Activated CD8-positive, alpha-beta memory T cell treated with anti-CD3 and anti-CD28 coated beads, Interleukin-2, amount 10 ng/mL, durations not matched to agents 7 days and 5 days (primary cell): Measurements from ENCODE around the gene NFIB. TPM values are rescaled to one million over a fixed set of nuclear protein-coding genes. Genes with fewer than 3 reads are reported as not detected.

ENCODE experiments used
- ATAC-seq: fragments of 150-1000 bp; cut with Tn5 transposase; one replicate; pipeline ENCODE4 v1.10.0; 2021; ENCODE audit warnings: moderate library complexity
- CTCF ChIA-PET: fragments of 350-600 bp; sonication (Branson Sonifier 250); formaldehyde crosslinking; loops from one replicate; lab custom pipeline; 2021; ENCODE audit warnings: antibody characterized with exemption; lab: Charles Lee
- DNase-seq: peaks from one replicate; pipeline ENCODE4 v3.0.0-alpha.2; 2020
- H3K27ac Mint-ChIP-seq: one replicate; pipeline ENCODE4 v1.8.0; 2021; ENCODE audit warnings: mild to moderate bottlenecking, mixed read lengths
- H3K27me3 Mint-ChIP-seq: one replicate; pipeline ENCODE4 v1.8.0; 2021; ENCODE audit warnings: mixed read lengths
- H3K36me3 Mint-ChIP-seq: one replicate; pipeline ENCODE4 v1.8.0; 2021; ENCODE audit warnings: mild to moderate bottlenecking, mixed read lengths
- H3K4me1 Mint-ChIP-seq: one replicate; pipeline ENCODE4 v1.8.0; 2021; ENCODE audit warnings: mixed read lengths
- H3K4me3 Mint-ChIP-seq: one replicate; pipeline ENCODE4 v1.8.0; 2021; ENCODE audit warnings: mild to moderate bottlenecking, moderate library complexity, mixed read lengths
- H3K9me3 Mint-ChIP-seq: one replicate; pipeline ENCODE4 v1.8.0; 2022; ENCODE audit warnings: low read depth, mixed read lengths
- total RNA-seq, 2 experiments: library from RNA; stranded (reverse); gene quantifications; one replicate each; pipeline ENCODE4 v1.2.3, GENCODE V29; 2021

The NFIB gene
- total RNA-seq, 2 experiments from 2014 or later, result not detected

- Mint-ChIP-seq H3K27ac (no peak overlapping the region), H3K9me3 (peaks cover 2% of the 10 kb centered on the region), H3K4me3 (no peak overlapping the region), H3K36me3 (no peaks in the 10 kb centered on the region), H3K27me3 (no peaks in the 10 kb centered on the region), H3K4me1 (no peaks in the 10 kb centered on the region)
- DNase-seq, result no peak
- CTCF ChIA-PET, result no interaction called here
- ATAC-seq, result no peak
These were observed 206.0 kb downstream of the NFIB start for GRCh38 chr9:14107977-14108376.

GRCh38 chr9:14107495-14107894 is 206.4 kb downstream of the NFIB start:
- H3K4me3 Mint-ChIP-seq, result no peak overlapping the region
- no peaks in the 10 kb centered on the region for H3K27me3 Mint-ChIP-seq
- no peak overlapping the region for H3K27ac Mint-ChIP-seq
- no peaks in the 10 kb centered on the region for H3K36me3 Mint-ChIP-seq
- no peaks in the 10 kb centered on the region for H3K4me1 Mint-ChIP-seq
- DNase-seq (no peak), ATAC-seq (no peak)
- CTCF ChIA-PET, result no interaction called here
- H3K9me3 Mint-ChIP-seq, result peaks cover 2% of the 10 kb centered on the region

GRCh38 chr9:14106699-14107098 is 207.2 kb downstream of the NFIB start:
- H3K4me1 Mint-ChIP-seq, result no peaks in the 10 kb centered on the region
- no peak for ATAC-seq
- no peak overlapping the region for H3K4me3 Mint-ChIP-seq
- no peaks in the 10 kb centered on the region for H3K36me3 Mint-ChIP-seq
- DNase-seq, result no peak
- H3K9me3 Mint-ChIP-seq, result peaks cover under 1% of the 10 kb centered on the region
- CTCF ChIA-PET, result no interaction called here
- no peaks in the 10 kb centered on the region for H3K27me3 Mint-ChIP-seq
- H3K27ac Mint-ChIP-seq, result no peak overlapping the region

GRCh38 chr9:14104496-14104895 is 209.4 kb downstream of the NFIB start:
- no peak overlapping the region for H3K27ac Mint-ChIP-seq
- H3K4me3 Mint-ChIP-seq, result no peak overlapping the region
- CTCF ChIA-PET, result no interaction called here
- DNase-seq (no peak), ATAC-seq (no peak)
- no peaks in the 10 kb centered on the region for H3K36me3 Mint-ChIP-seq
- no peaks in the 10 kb centered on the region for H3K4me1 Mint-ChIP-seq
- no peaks in the 10 kb centered on the region for H3K9me3 Mint-ChIP-seq
- no peaks in the 10 kb centered on the region for H3K27me3 Mint-ChIP-seq

- Mint-ChIP-seq H3K4me1 (no peaks in the 10 kb centered on the region), H3K27ac (no peak overlapping the region), H3K36me3 (no peaks in the 10 kb centered on the region), H3K4me3 (no peak overlapping the region), H3K9me3 (no peaks in the 10 kb centered on the region), H3K27me3 (no peaks in the 10 kb centered on the region)
- ATAC-seq, result no peak
- CTCF ChIA-PET, result no interaction called here
- DNase-seq, result no peak
These were observed 210.8 kb downstream of the NFIB start for GRCh38 chr9:14103115-14103514.

- Mint-ChIP-seq H3K27ac (no peak overlapping the region), H3K36me3 (no peaks in the 10 kb centered on the region), H3K27me3 (no peaks in the 10 kb centered on the region), H3K4me1 (no peaks in the 10 kb centered on the region), H3K9me3 (no peaks in the 10 kb centered on the region), H3K4me3 (no peak overlapping the region)
- ATAC-seq (no peak), DNase-seq (no peak)
- CTCF ChIA-PET, result no interaction called here
These were observed 214.2 kb downstream of the NFIB start for GRCh38 chr9:14099737-14100136.

- no peaks in the 10 kb centered on the region for H3K27me3 Mint-ChIP-seq
- no peak overlapping the region for H3K4me3 Mint-ChIP-seq
- ATAC-seq (no peak), DNase-seq (no peak)
- no peaks in the 10 kb centered on the region for H3K9me3 Mint-ChIP-seq
- CTCF ChIA-PET, result no interaction called here
- no peaks in the 10 kb centered on the region for H3K4me1 Mint-ChIP-seq
- no peaks in the 10 kb centered on the region for H3K36me3 Mint-ChIP-seq
- no peak overlapping the region for H3K27ac Mint-ChIP-seq
These were observed 215.3 kb downstream of the NFIB start for GRCh38 chr9:14098486-14099180.

GRCh38 chr9:14097666-14098415 is 216.1 kb downstream of the NFIB start:
- H3K36me3 Mint-ChIP-seq, result no peaks in the 10 kb centered on the region
- ATAC-seq (no peak), DNase-seq (no peak)
- no peak overlapping the region for H3K27ac Mint-ChIP-seq
- no peak overlapping the region for H3K4me3 Mint-ChIP-seq
- no peaks in the 10 kb centered on the region for H3K4me1 Mint-ChIP-seq
- no peaks in the 10 kb centered on the region for H3K9me3 Mint-ChIP-seq
- no peaks in the 10 kb centered on the region for H3K27me3 Mint-ChIP-seq
- CTCF ChIA-PET, result no interaction called here

GRCh38 chr9:14097215-14097614 is 216.7 kb downstream of the NFIB start:
- CTCF ChIA-PET, result no interaction called here

GRCh38 chr9:14096258-14096922 is 217.6 kb downstream of the NFIB start:
- CTCF ChIA-PET, result no interaction called here
- ATAC-seq (no peak), DNase-seq (no peak)
- no peak overlapping the region for H3K27ac Mint-ChIP-seq
- H3K9me3 Mint-ChIP-seq, result no peaks in the 10 kb centered on the region
- H3K27me3 Mint-ChIP-seq, result no peaks in the 10 kb centered on the region
- H3K36me3 Mint-ChIP-seq, result no peaks in the 10 kb centered on the region
- H3K4me3 Mint-ChIP-seq, result no peak overlapping the region
- no peaks in the 10 kb centered on the region for H3K4me1 Mint-ChIP-seq

More at GRCh38 chr9:14097215-14097614, 216.7 kb downstream of the NFIB start:
- Mint-ChIP-seq H3K27ac (no peak overlapping the region), H3K9me3 (no peaks in the 10 kb centered on the region), H3K4me3 (no peak overlapping the region), H3K36me3 (no peaks in the 10 kb centered on the region), H3K27me3 (no peaks in the 10 kb centered on the region), H3K4me1 (no peaks in the 10 kb centered on the region)
- DNase-seq (no peak), ATAC-seq (no peak)

GRCh38 chr9:14095277-14095676 is 218.7 kb downstream of the NFIB start:
- Mint-ChIP-seq H3K4me1 (no peaks in the 10 kb centered on the region), H3K4me3 (no peak overlapping the region), H3K36me3 (no peaks in the 10 kb centered on the region), H3K27ac (no peak overlapping the region), H3K27me3 (no peaks in the 10 kb centered on the region), H3K9me3 (no peaks in the 10 kb centered on the region)
- no peak for ATAC-seq
- CTCF ChIA-PET, result no interaction called here
- DNase-seq, result no peak

- Mint-ChIP-seq H3K4me1 (no peaks in the 10 kb centered on the region), H3K36me3 (no peaks in the 10 kb centered on the region), H3K27me3 (no peaks in the 10 kb centered on the region), H3K27ac (no peak overlapping the region), H3K4me3 (no peak overlapping the region), H3K9me3 (no peaks in the 10 kb centered on the region)
- CTCF ChIA-PET, result no interaction called here
- ATAC-seq (no peak), DNase-seq (no peak)
These were observed 219.4 kb downstream of the NFIB start for GRCh38 chr9:14094491-14094890.

- DNase-seq (no peak), ATAC-seq (no peak)
- Mint-ChIP-seq H3K4me1 (no peaks in the 10 kb centered on the region), H3K27ac (no peak overlapping the region), H3K4me3 (no peak overlapping the region), H3K9me3 (no peaks in the 10 kb centered on the region), H3K36me3 (no peaks in the 10 kb centered on the region), H3K27me3 (no peaks in the 10 kb centered on the region)
- CTCF ChIA-PET, result no interaction called here
These were observed 221.6 kb downstream of the NFIB start for GRCh38 chr9:14092344-14092743.
